GM23338 (cell line): ENCODE measurements around the gene SCLT1. TPM values are rescaled to one million over a fixed set of nuclear protein-coding genes. Genes with fewer than 3 reads are reported as not detected.

ENCODE experiments used
- ATAC-seq: fragments of 200-7000 bp; cut with Tn5 transposase; 3 replicates; pipeline ENCODE4 v1.9.1; 2020
- DNase-seq: peaks from one replicate; pipeline ENCODE4 v3.0.0-alpha.2; 2015; ENCODE audit warnings: low spot score
- H2AFZ ChIP-seq: fragments of 200-600 bp; sonication (generic); 2 replicates; pipeline ENCODE4 v1.8.0; 2016; ENCODE audit warnings: antibody characterized with exemption, mild to moderate bottlenecking, moderate library complexity
- H3F3A ChIP-seq: fragments of 200-600 bp; sonication (generic); replicated peaks from 2 replicates; pipeline ENCODE4 v1.8.0; 2017; ENCODE audit warnings: antibody characterized with exemption, mixed run types, low read depth
- H3K27ac ChIP-seq: fragments of 200-600 bp; sonication (generic); 2 replicates; pipeline ENCODE4 v1.6.1; 2016; ENCODE audit warnings: low read depth
- H3K27me3 ChIP-seq: fragments of 200-600 bp; sonication (generic); 2 replicates; pipeline ENCODE4 v1.8.0; 2016; ENCODE audit warnings: mild to moderate bottlenecking, mixed run types, moderate library complexity; ENCODE audit not compliant: insufficient read depth
- H3K36me3 ChIP-seq: fragments of 200-600 bp; sonication (generic); 2 replicates; pipeline ENCODE4 v1.8.0; 2016; ENCODE audit warnings: mild to moderate bottlenecking; ENCODE audit not compliant: insufficient read depth
- H3K4me1 ChIP-seq: fragments of 200-600 bp; sonication (generic); 2 replicates; pipeline ENCODE4 v1.8.0; 2016; ENCODE audit warnings: mild to moderate bottlenecking, moderate library complexity; ENCODE audit not compliant: insufficient read depth
- H3K4me2 ChIP-seq: fragments of 200-600 bp; sonication (generic); 2 replicates; pipeline ENCODE4 v1.7.1; 2017; ENCODE audit warnings: mixed run types
- H3K4me3 ChIP-seq: fragments of 200-600 bp; sonication (generic); 2 replicates; pipeline ENCODE4 v1.6.1; 2016; ENCODE audit warnings: mixed run types
- H3K79me2 ChIP-seq: fragments of 200-600 bp; sonication (generic); replicated peaks from 2 replicates; pipeline ENCODE4 v1.8.0; 2017; ENCODE audit warnings: mild to moderate bottlenecking; ENCODE audit not compliant: insufficient read depth
- H3K9me2 ChIP-seq: fragments of 200-600 bp; sonication (generic); 2 replicates; pipeline ENCODE4 v1.8.0; 2017; ENCODE audit not compliant: insufficient read depth
- H4K20me1 ChIP-seq: fragments of 200-600 bp; sonication (generic); replicated peaks from 2 replicates; pipeline ENCODE4 v1.8.0; 2017; ENCODE audit warnings: mild to moderate bottlenecking; ENCODE audit not compliant: insufficient read depth
- H3K27ac Mint-ChIP-seq: 2 replicates; pipeline ENCODE4 v1.8.0; 2020; ENCODE audit warnings: inconsistent platforms, mild to moderate bottlenecking, moderate library complexity, mixed read lengths
- H3K27me3 Mint-ChIP-seq: 3 replicates; pipeline ENCODE4 v1.8.0; 2022; ENCODE audit warnings: low read depth, mild to moderate bottlenecking, moderate library complexity, mixed read lengths, inconsistent platforms; ENCODE audit not compliant: insufficient read depth, poor library complexity
- H3K36me3 Mint-ChIP-seq: 3 replicates; pipeline ENCODE4 v1.8.0; 2021; ENCODE audit warnings: low read depth, mild to moderate bottlenecking, inconsistent platforms, moderate library complexity, mixed read lengths
- H3K4me1 Mint-ChIP-seq: 3 replicates; pipeline ENCODE4 v1.8.0; 2020; ENCODE audit warnings: mild to moderate bottlenecking, inconsistent platforms, mixed read lengths
- H3K4me3 Mint-ChIP-seq: 3 replicates; pipeline ENCODE4 v1.8.0; 2021; ENCODE audit warnings: moderate library complexity, mild to moderate bottlenecking, inconsistent platforms, mixed read lengths
- H3K9me3 Mint-ChIP-seq: 3 replicates; pipeline ENCODE4 v1.8.0; 2020; ENCODE audit warnings: moderate library complexity, mild to moderate bottlenecking, inconsistent platforms, mixed read lengths
- ZNF331 ChIP-seq: fragments of 250-450 bp; sonication (Bioruptor Pico); IDR thresholded peaks from 2 replicates; pipeline ENCODE4 v1.5.0; 2020; ENCODE audit warnings: low read depth, mild to moderate bottlenecking, moderate library complexity
- polyA plus RNA-seq: library from polyadenylated mRNA; unstranded; fragments of >200 nt; fragmentation: Nextera tagmentation; extraction: Ambion mirVana; gene quantifications from 2 replicates; pipeline ENCODE4 v1.2.1, GENCODE V29; 2016
- total RNA-seq: library from RNA; depleted of rRNA; stranded (reverse); fragments of >200 nt; shearing (Covaris generic); gene quantifications from 2 replicates; pipeline ENCODE4 v1.2.3, GENCODE V29; 2014
- TF ChIP-seq, protein P1 (sequence below): fragments of 250-450 bp; sonication (Bioruptor Pico); IDR thresholded peaks from 2 replicates; pipeline ENCODE4 v1.5.0; 2020; ENCODE audit warnings: mild to moderate bottlenecking, moderate library complexity

Gene SCLT1
- total and polyA plus RNA-seq, 2 experiments from 2014 or later = 18.5 to 18.9 TPM

DNA sequence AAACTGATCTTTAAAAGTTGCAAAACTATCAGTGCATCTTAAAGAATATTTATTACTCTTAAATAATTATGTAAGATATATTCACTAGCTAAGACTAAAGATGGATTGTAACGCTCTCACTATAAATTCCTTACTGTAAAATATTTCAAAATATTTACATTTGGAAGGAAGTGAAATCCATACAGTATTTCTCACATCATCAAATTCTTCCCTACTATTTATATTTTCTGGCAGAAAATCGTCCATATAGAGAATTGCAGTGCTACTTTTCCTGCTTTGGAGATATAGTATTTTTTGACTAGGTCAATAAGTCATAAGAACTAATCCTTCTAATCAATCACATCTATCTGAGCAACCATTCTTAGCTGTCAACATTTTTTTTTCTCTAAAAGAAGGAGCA is 52.9 kb downstream of the SCLT1 start (continued):
- TF ChIP-seq, protein P1, sequence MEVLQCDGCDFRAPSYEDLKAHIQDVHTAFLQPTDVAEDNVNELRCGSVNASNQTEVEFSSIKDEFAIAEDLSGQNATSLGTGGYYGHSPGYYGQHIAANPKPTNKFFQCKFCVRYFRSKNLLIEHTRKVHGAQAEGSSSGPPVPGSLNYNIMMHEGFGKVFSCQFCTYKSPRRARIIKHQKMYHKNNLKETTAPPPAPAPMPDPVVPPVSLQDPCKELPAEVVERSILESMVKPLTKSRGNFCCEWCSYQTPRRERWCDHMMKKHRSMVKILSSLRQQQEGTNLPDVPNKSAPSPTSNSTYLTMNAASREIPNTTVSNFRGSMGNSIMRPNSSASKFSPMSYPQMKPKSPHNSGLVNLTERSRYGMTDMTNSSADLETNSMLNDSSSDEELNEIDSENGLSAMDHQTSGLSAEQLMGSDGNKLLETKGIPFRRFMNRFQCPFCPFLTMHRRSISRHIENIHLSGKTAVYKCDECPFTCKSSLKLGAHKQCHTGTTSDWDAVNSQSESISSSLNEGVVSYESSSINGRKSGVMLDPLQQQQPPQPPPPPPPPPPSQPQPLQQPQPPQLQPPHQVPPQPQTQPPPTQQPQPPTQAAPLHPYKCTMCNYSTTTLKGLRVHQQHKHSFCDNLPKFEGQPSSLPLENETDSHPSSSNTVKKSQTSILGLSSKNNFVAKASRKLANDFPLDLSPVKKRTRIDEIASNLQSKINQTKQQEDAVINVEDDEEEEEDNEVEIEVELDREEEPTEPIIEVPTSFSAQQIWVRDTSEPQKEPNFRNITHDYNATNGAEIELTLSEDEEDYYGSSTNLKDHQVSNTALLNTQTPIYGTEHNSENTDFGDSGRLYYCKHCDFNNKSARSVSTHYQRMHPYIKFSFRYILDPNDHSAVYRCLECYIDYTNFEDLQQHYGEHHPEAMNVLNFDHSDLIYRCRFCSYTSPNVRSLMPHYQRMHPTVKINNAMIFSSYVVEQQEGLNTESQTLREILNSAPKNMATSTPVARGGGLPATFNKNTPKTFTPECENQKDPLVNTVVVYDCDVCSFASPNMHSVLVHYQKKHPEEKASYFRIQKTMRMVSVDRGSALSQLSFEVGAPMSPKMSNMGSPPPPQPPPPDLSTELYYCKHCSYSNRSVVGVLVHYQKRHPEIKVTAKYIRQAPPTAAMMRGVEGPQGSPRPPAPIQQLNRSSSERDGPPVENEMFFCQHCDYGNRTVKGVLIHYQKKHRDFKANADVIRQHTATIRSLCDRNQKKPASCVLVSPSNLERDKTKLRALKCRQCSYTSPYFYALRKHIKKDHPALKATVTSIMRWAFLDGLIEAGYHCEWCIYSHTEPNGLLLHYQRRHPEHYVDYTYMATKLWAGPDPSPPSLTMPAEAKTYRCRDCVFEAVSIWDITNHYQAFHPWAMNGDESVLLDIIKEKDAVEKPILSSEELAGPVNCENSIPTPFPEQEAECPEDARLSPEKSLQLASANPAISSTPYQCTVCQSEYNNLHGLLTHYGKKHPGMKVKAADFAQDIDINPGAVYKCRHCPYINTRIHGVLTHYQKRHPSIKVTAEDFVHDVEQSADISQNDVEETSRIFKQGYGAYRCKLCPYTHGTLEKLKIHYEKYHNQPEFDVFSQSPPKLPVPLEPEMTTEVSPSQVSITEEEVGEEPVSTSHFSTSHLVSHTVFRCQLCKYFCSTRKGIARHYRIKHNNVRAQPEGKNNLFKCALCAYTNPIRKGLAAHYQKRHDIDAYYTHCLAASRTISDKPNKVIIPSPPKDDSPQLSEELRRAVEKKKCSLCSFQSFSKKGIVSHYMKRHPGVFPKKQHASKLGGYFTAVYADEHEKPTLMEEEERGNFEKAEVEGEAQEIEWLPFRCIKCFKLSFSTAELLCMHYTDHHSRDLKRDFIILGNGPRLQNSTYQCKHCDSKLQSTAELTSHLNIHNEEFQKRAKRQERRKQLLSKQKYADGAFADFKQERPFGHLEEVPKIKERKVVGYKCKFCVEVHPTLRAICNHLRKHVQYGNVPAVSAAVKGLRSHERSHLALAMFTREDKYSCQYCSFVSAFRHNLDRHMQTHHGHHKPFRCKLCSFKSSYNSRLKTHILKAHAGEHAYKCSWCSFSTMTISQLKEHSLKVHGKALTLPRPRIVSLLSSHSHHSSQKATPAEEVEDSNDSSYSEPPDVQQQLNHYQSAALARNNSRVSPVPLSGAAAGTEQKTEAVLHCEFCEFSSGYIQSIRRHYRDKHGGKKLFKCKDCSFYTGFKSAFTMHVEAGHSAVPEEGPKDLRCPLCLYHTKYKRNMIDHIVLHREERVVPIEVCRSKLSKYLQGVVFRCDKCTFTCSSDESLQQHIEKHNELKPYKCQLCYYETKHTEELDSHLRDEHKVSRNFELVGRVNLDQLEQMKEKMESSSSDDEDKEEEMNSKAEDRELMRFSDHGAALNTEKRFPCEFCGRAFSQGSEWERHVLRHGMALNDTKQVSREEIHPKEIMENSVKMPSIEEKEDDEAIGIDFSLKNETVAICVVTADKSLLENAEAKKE (CRISPR knock-in tag) = no peak

DNA sequence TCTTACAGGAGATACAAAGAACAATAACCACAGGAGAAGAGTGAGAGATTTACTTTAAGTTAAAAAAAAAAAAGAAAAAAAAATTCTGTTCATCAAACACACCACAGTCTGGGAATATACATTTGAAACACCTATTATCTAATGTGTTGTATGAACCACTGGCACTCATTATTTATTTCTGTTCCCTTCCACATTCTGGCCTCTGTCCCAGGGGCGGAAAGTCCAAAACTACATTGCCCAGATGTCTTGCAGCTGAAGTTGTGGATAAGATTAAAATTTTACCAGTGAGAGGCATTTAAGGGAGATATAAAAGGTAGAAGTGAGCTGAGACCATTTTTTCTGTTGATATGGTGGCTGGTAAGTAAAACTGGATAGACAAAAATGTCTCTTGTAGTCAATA is 56.2 kb downstream of the SCLT1 start:
- no peaks in the 10 kb centered on the region for H3K79me2 ChIP-seq
- Mint-ChIP-seq H3K9me3 (no peaks in the 10 kb centered on the region; the same call in 2 of the 3 replicates), H3K27ac (no peak overlapping the region), H3K27me3 (no peaks in the 10 kb centered on the region), H3K4me3 (no peak overlapping the region), H3K36me3 (peaks cover 9% of the 10 kb centered on the region; the same call in 2 of the 3 replicates), H3K4me1 (peaks cover 2% of the 10 kb centered on the region; the same call in 1 of the 3 replicates)
- no peak overlapping the region for H3K4me3 ChIP-seq
- H3K4me1 ChIP-seq = peaks cover 6% of the 10 kb centered on the region; the same call in 1 of the 2 replicates
- H3K9me2 ChIP-seq = no peaks in the 10 kb centered on the region
- ATAC-seq = no peak
- no peaks in the 10 kb centered on the region for H4K20me1 ChIP-seq
- DNase-seq = no peak
- TF ChIP-seq ZNF331 (CRISPR knock-in tag) = no peak
- H3K36me3 ChIP-seq = no peaks in the 10 kb centered on the region
- H2AFZ ChIP-seq = no peak overlapping the region
- H3K4me2 ChIP-seq = no peak overlapping the region
- H3F3A ChIP-seq = no peaks in the 10 kb centered on the region
- H3K27ac ChIP-seq = no peak overlapping the region
- H3K27me3 ChIP-seq = no peaks in the 10 kb centered on the region
